Measurements from ENCODE around the gene CTNNA3.

- TF ChIP-seq CTCF (IDR thresholded peaks at IDR 0.05) = no peak
- no peak for TF ChIP-seq POLR2A (IDR thresholded peaks at IDR 0.05)
Measured at GRCh38 chr10:66295602-66296001, 1400.4 kb downstream of the CTNNA3 start.

Measured in right lobe of liver (tissue), 4 donors.